Neural cell (in vitro differentiated cells): ENCODE data around the gene FCRL2. TPM values are rescaled to one million over a fixed set of nuclear protein-coding genes. Genes with fewer than 3 reads are reported as not detected.

ENCODE experiments used
- H2AFZ ChIP-seq: fragments of 200-600, 300-800 bp; sonication (generic), shearing (Covaris generic); 2 replicates; pipeline ENCODE4 v1.6.0; 2014; ENCODE audit warnings: low read depth, mild to moderate bottlenecking, antibody characterized with exemption, low read length, moderate library complexity
- H3F3A ChIP-seq: fragments of 200-600 bp; shearing (Covaris generic); 2 replicates; pipeline ENCODE4 v1.6.1; 2016; ENCODE audit warnings: mild to moderate bottlenecking, moderate library complexity, mixed read lengths, antibody characterized with exemption, low read length; ENCODE audit not compliant: insufficient read depth, poor library complexity, severe bottlenecking
- H3K27ac ChIP-seq: fragments of 200-600, 300-800 bp; sonication (generic), shearing (Covaris generic); 2 replicates; pipeline ENCODE4 v1.5.1; 2014; ENCODE audit warnings: mild to moderate bottlenecking, low read length, moderate library complexity
- H3K27me3 ChIP-seq: fragments of 300-800, 200-600 bp; sonication (generic), shearing (Covaris generic); 2 replicates; pipeline ENCODE4 v1.6.0; 2014; ENCODE audit warnings: mild to moderate bottlenecking, low read depth, low read length, moderate library complexity; ENCODE audit not compliant: insufficient read depth
- H3K36me3 ChIP-seq: fragments of 300-800, 200-600 bp; sonication (generic), shearing (Covaris generic); 2 replicates; pipeline ENCODE4 v1.5.1; 2014; ENCODE audit warnings: mild to moderate bottlenecking, antibody characterized with exemption, low read length, moderate library complexity; ENCODE audit not compliant: insufficient read depth
- H3K4me2 ChIP-seq: fragments of 300-800, 200-600 bp; sonication (generic), shearing (Covaris generic); 2 replicates; pipeline ENCODE4 v1.6.0; 2014; ENCODE audit warnings: mild to moderate bottlenecking, low read length
- H3K4me3 ChIP-seq: fragments of 300-800, 200-600 bp; sonication (generic), shearing (Covaris generic); 2 replicates; pipeline ENCODE4 v1.5.1; 2014; ENCODE audit warnings: mild to moderate bottlenecking, low read length, moderate library complexity
- H3K79me2 ChIP-seq: fragments of 200-600 bp; shearing (Covaris generic); replicated peaks from 2 replicates; pipeline ENCODE4 v1.6.0; 2014; ENCODE audit warnings: mild to moderate bottlenecking, low read length, moderate library complexity; ENCODE audit not compliant: insufficient read depth
- H3K9ac ChIP-seq: fragments of 300-800, 200-600 bp; sonication (generic), shearing (Covaris generic); 2 replicates; pipeline ENCODE4 v1.6.1; 2016; ENCODE audit warnings: mild to moderate bottlenecking, low read length, mixed read lengths
- H3K9me2 ChIP-seq: fragments of 200-600 bp; shearing (Covaris generic); 2 replicates; pipeline ENCODE4 v1.6.1; 2016; ENCODE audit warnings: mild to moderate bottlenecking, low read length, mixed read lengths; ENCODE audit not compliant: insufficient read depth
- H3K9me3 ChIP-seq: fragments of 200-600, 300-800 bp; sonication (generic), shearing (Covaris generic); 2 replicates; pipeline ENCODE4 v1.6.1; 2016; ENCODE audit warnings: mild to moderate bottlenecking, mixed run types, low read length, moderate library complexity, mixed read lengths
- H4K20me1 ChIP-seq: fragments of 200-600 bp; shearing (Covaris generic); 2 replicates; pipeline ENCODE4 v1.6.1; 2016; ENCODE audit warnings: mild to moderate bottlenecking, mixed run types; ENCODE audit not compliant: insufficient read depth
- CTCF ChIP-seq: fragments of 450-650 bp; IDR thresholded peaks from 2 replicates; pipeline ENCODE4 v1.5.1; 2014; ENCODE audit warnings: antibody characterized with exemption, mild to moderate bottlenecking, moderate library complexity; ENCODE audit not compliant: poor library complexity, severe bottlenecking
- EP300 ChIP-seq: fragments of 450-650 bp; conservative IDR thresholded peaks from 2 replicates; pipeline ENCODE4 v1.6.1; 2014; ENCODE audit warnings: antibody characterized with exemption, mild to moderate bottlenecking, moderate library complexity; ENCODE audit not compliant: poor library complexity, severe bottlenecking
- EZH2 ChIP-seq: fragments of 200-600, 300-800 bp; shearing (Covaris generic), sonication (generic); IDR thresholded peaks from 2 replicates; pipeline ENCODE4 v1.6.1; 2014; ENCODE audit warnings: antibody characterized with exemption, low read length, borderline replicate concordance, mild to moderate bottlenecking; ENCODE audit not compliant: insufficient read depth, poor library complexity, severe bottlenecking
- MXI1 ChIP-seq: fragments of 450-650 bp; conservative IDR thresholded peaks from 2 replicates; pipeline ENCODE4 v1.6.1; 2014; ENCODE audit warnings: antibody characterized with exemption, mild to moderate bottlenecking; ENCODE audit not compliant: poor library complexity, severe bottlenecking
- POLR2AphosphoS5 ChIP-seq: IDR thresholded peaks from 2 replicates; pipeline ENCODE4 v1.6.1; 2012
- RAD21 ChIP-seq: fragments of 450-650 bp; conservative IDR thresholded peaks from 2 replicates; pipeline ENCODE4 v1.6.1; 2014; ENCODE audit warnings: antibody characterized with exemption, mild to moderate bottlenecking, moderate library complexity
- REST ChIP-seq: IDR thresholded peaks from 2 replicates; pipeline ENCODE4 v1.6.1; 2012; ENCODE audit warnings: borderline replicate concordance
- SMC3 ChIP-seq: fragments of 450-650 bp; conservative IDR thresholded peaks from 2 replicates; pipeline ENCODE4 v1.6.1; 2014; ENCODE audit warnings: antibody characterized with exemption, mild to moderate bottlenecking, moderate library complexity; ENCODE audit not compliant: poor library complexity
- TAF1 ChIP-seq: IDR thresholded peaks from 2 replicates; pipeline ENCODE4 v1.6.1; 2012; ENCODE audit warnings: low read depth
- polyA plus RNA-seq: library from polyadenylated mRNA; depleted of rRNA; stranded (reverse); fragments of >200 nt; gene quantifications from 2 replicates; pipeline ENCODE4 v1.2.3, GENCODE V29; 2014

The FCRL2 gene
- polyA plus RNA-seq, 1 donor from 2014 or later, result not detected

- Histone ChIP-seq H3K27me3 (no peaks in the 10 kb centered on the region), H3K36me3 (no peaks in the 10 kb centered on the region), H3K9ac (no peak overlapping the region), H3K79me2 (no peaks in the 10 kb centered on the region), H3K4me2 (no peak overlapping the region), H3K9me3 (no peaks in the 10 kb centered on the region), H3K9me2 (no peaks in the 10 kb centered on the region), H3K4me3 (no peak overlapping the region), H3K27ac (no peak overlapping the region), H3F3A (no peaks in the 10 kb centered on the region), H4K20me1 (no peaks in the 10 kb centered on the region), H2AFZ (no peak overlapping the region)
- TF ChIP-seq TAF1 (no peak), CTCF (no peak), EZH2 (no peak), REST (no peak), EP300 (no peak), MXI1 (no peak), POLR2AphosphoS5 (no peak), SMC3 (no peak), RAD21 (no peak)
Measured at GRCh38 chr1:157753611-157754010, 23.3 kb downstream of the FCRL2 start.

GRCh38 chr1:157751283-157751682, 25.6 kb downstream of the FCRL2 start:
- H3K27me3 ChIP-seq, result no peaks in the 10 kb centered on the region
- no peak overlapping the region for H3K4me3 ChIP-seq
- no peak overlapping the region for H2AFZ ChIP-seq
- no peak overlapping the region for H3K9ac ChIP-seq
- no peaks in the 10 kb centered on the region for H3K9me2 ChIP-seq
- no peak for TF ChIP-seq EZH2
- no peak for TF ChIP-seq SMC3
- no peak for TF ChIP-seq RAD21
- TF ChIP-seq MXI1, result no peak
- TF ChIP-seq EP300, result no peak
- no peak for TF ChIP-seq POLR2AphosphoS5
- no peak for TF ChIP-seq CTCF
- TF ChIP-seq TAF1, result no peak
- TF ChIP-seq REST, result no peak
- H3K27ac ChIP-seq, result no peak overlapping the region
- no peaks in the 10 kb centered on the region for H3F3A ChIP-seq
- no peak overlapping the region for H3K4me2 ChIP-seq
- H3K9me3 ChIP-seq, result no peaks in the 10 kb centered on the region
- H3K79me2 ChIP-seq, result no peaks in the 10 kb centered on the region
- H3K36me3 ChIP-seq, result no peaks in the 10 kb centered on the region
- H4K20me1 ChIP-seq, result no peaks in the 10 kb centered on the region
